ENCODE results near the gene CLPSL2.

GRCh38 chr6:35774116-35774794 lies 2.1 kb upstream of the CLPSL2 start:
- TF ChIP-seq EZH2phosphoT487 (IDR thresholded peaks at IDR 0.05; ENCODE audit: borderline replicate concordance), result no peak
- TF ChIP-seq POLR2A (IDR thresholded peaks at IDR 0.05; ENCODE audit: borderline replicate concordance, extremely low read depth, insufficient read depth, insufficient read length), result no peak
- no peak for TF ChIP-seq YY1 (IDR thresholded peaks at IDR 0.05; ENCODE audit: extremely low read depth, insufficient replicate concordance, low read depth, low read length)
- no peak for TF ChIP-seq CTCF (IDR thresholded peaks at IDR 0.05 in 2 of 3, conservative IDR thresholded peaks at IDR 0.05 in 1 of 3; ENCODE audit: borderline replicate concordance in 1 of 3, insufficient read depth in 1 of 3, low read depth in 2 of 3, low read length in 2 of 3)
- TF ChIP-seq POLR2AphosphoS5 (IDR thresholded peaks at IDR 0.05; ENCODE audit: low read depth, low read length), result no peak
- no peak for TF ChIP-seq ZFX (IDR thresholded peaks at IDR 0.05)
- no peak for TF ChIP-seq ZNF274 (IDR thresholded peaks at IDR 0.05; ENCODE audit: low read depth, low read length)
- no peak for TF ChIP-seq SIN3A (IDR thresholded peaks at IDR 0.05; ENCODE audit: low read depth)
- no peak for TF ChIP-seq ATF3 (IDR thresholded peaks at IDR 0.05)
- TF ChIP-seq REST (IDR thresholded peaks at IDR 0.05; ENCODE audit: low read depth), result no peak
- TF ChIP-seq SP1 (IDR thresholded peaks at IDR 0.05; ENCODE audit: low read depth), result no peak
- no peak for TF ChIP-seq JUND (IDR thresholded peaks at IDR 0.05)
- no peak for TF ChIP-seq EZH2 (IDR thresholded peaks at IDR 0.05)
- no peak for TF ChIP-seq CEBPB (IDR thresholded peaks at IDR 0.05; ENCODE audit: low read depth)
